LHCN-M2 (cell line): ENCODE results near the gene LRRC4C. TPM values are rescaled to one million over a fixed set of nuclear protein-coding genes. Genes with fewer than 3 reads are reported as not detected.

Experiments
- DNase-seq: peaks from one replicate; pipeline ENCODE4 v3.0.0-alpha.2; 2012; ENCODE audit warnings: low read depth
- polyA plus RNA-seq: library from polyadenylated mRNA; unstranded; fragments of >200 nt; gene quantifications from one replicate; pipeline ENCODE4 v1.2.1, GENCODE V29; 2012; ENCODE audit warnings: missing spikeins
- total RNA-seq: library from RNA; depleted of rRNA; stranded (reverse); fragments of >200 nt; gene quantifications from 2 replicates; pipeline ENCODE4 v1.2.3, GENCODE V29; 2014; rRNA removed

Gene LRRC4C
- total RNA-seq: not detected in 2 replicates
- polyA plus RNA-seq: not detected

- DNase-seq: no peak
Measured at GRCh38 chr11:41459465-41460401, at the start of gene LRRC4C. Gene LRRC4C, minus strand, starts transcription at chr11:41459652.

- no peak for DNase-seq
Measured at GRCh38 chr11:41508121-41508520, 48.7 kb upstream of the LRRC4C start.

- no peak for DNase-seq
Measured at GRCh38 chr11:41499429-41499828, 40.0 kb upstream of the LRRC4C start.

GRCh38 chr11:41498726-41499125 is 39.3 kb upstream of the LRRC4C start:
- DNase-seq: no peak

- DNase-seq: no peak
Measured at GRCh38 chr11:41497974-41498373, 38.5 kb upstream of the LRRC4C start.

- no peak for DNase-seq
Measured at GRCh38 chr11:41494716-41495115, 35.3 kb upstream of the LRRC4C start.

- no peak for DNase-seq
Measured at GRCh38 chr11:41486424-41486823, 27.0 kb upstream of the LRRC4C start.

- no peak for DNase-seq
Measured at GRCh38 chr11:41483956-41484355, 24.5 kb upstream of the LRRC4C start.

GRCh38 chr11:41479179-41479578 is 19.7 kb upstream of the LRRC4C start:
- no peak for DNase-seq

- no peak for DNase-seq
Measured at GRCh38 chr11:41461057-41461681, 1.7 kb upstream of the LRRC4C start.

- no peak for DNase-seq
Measured at GRCh38 chr11:41458641-41459040, 811 bp downstream of the LRRC4C start.

GRCh38 chr11:41458154-41458553 is 1.3 kb downstream of the LRRC4C start:
- no peak for DNase-seq

GRCh38 chr11:41457216-41458014 is 2.0 kb downstream of the LRRC4C start:
- no peak for DNase-seq

- DNase-seq: no peak
Measured at GRCh38 chr11:41456269-41456668, 3.2 kb downstream of the LRRC4C start.

- DNase-seq: no peak
Measured at GRCh38 chr11:41451011-41451410, 8.4 kb downstream of the LRRC4C start.

GRCh38 chr11:41449483-41450050 is 9.9 kb downstream of the LRRC4C start:
- DNase-seq: no peak

- DNase-seq: no peak
Measured at GRCh38 chr11:41446566-41446965, 12.9 kb downstream of the LRRC4C start.

GRCh38 chr11:41446107-41446506 is 13.3 kb downstream of the LRRC4C start:
- no peak for DNase-seq

GRCh38 chr11:41437006-41437490 is 22.4 kb downstream of the LRRC4C start:
- no peak for DNase-seq

- DNase-seq: no peak
Measured at GRCh38 chr11:41435531-41435930, 23.9 kb downstream of the LRRC4C start.

GRCh38 chr11:41431784-41432183 is 27.7 kb downstream of the LRRC4C start:
- no peak for DNase-seq
